Ureter (tissue), 1 donor: Measurements from ENCODE around the gene CCDC175. TPM values are rescaled to one million over a fixed set of nuclear protein-coding genes. Genes with fewer than 3 reads are reported as not detected.

ENCODE experiments used
- DNase-seq: peaks from one replicate; pipeline ENCODE4 v3.0.0-alpha.2; 2020; ENCODE audit warnings: low spot score
- total RNA-seq: library from RNA; stranded (reverse); gene quantifications from one replicate; pipeline ENCODE4 v1.2.4, GENCODE V29; 2023
- donor health status: DM: yes; HTN: yes; CAD: no.

Gene CCDC175
- total RNA-seq, 1 donor from 2014 or later = not detected

DNA sequence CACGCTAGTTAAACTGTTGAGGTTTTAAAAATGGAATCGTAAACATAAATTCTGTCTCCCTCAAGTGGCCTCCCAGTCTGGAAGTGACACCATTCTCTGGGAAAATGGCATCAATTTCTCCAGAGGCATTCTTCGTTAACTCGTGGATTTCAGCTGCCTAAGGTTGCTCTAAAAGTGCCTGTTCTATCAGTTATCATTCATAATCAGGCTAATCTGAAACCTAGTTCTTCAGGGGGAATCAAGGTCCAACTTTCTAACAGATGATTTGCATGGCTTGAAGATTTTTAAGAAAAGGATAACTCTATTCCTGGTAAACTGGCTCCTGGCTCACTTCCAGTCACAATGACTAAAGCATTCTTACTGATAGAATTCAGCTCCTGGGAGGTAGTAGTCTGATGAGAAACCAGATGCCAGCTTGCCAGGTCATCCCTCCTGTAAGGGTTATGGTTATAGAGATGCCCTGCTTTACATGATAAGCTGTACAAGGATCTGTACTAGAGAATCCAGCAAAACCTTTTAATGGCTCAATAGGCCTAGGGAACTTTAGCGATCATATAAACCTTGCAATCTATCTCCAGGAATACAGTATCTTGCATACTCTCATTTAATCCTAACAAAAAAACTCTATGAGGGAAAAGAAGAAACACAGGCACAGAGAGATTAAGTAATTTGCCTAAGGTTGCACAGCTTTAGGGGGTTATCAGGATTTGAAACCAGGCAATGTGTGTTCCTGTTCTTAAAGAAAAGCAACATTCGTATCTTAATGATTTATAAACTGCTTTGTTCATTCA lies 93.9 kb downstream of the CCDC175 start:
- no peak for DNase-seq

DNA sequence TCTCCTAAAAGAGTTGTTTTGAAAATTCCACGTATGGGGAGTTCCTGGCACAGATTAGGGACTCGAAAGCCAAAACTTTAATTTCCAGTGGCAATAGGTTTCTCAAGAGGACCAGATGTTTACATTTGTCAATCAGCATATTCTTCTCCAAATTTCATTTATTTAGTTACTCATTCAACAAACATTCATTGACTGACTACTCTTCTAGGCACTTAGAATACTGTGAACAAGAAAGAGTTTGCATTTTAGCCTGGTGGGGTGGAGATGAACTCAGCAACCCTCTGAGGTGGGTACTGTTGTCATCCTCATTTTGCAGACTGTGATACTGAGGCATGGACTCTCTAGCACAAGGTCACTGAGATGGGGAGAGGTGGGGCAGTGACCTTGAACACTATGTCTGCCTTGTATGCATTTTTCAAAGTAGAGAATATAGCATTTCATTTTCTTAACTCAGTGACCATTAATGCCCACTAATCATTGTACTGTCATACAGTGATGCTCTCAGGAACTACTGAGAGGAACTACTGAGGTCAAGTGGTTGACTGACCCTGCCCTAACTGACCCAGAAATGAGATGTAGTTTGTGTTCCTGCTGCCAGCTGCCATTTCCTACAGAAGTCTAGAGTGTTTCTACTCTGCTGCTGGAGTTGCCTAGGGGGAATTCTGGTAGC lies 94.6 kb downstream of the CCDC175 start:
- no peak for DNase-seq

DNA sequence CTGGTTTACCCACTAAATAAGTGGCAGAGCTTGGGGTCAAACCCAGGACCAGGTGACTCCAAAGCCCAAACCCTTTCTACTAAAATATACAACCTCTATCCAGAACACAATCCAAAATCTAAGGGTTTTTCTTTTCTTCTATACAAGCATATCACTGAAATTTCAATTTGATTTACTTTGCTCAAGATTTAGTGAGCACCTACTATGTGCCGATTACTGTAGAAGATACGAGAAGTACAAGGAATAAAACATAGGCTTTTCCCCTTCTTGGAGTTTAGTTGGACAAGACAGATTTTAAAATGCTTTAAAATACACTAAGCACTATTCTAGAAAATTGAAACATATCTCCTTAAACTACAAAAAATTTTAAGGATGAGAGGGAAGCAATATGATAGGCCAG lies 95.2 kb downstream of the CCDC175 start:
- no peak for DNase-seq

DNA sequence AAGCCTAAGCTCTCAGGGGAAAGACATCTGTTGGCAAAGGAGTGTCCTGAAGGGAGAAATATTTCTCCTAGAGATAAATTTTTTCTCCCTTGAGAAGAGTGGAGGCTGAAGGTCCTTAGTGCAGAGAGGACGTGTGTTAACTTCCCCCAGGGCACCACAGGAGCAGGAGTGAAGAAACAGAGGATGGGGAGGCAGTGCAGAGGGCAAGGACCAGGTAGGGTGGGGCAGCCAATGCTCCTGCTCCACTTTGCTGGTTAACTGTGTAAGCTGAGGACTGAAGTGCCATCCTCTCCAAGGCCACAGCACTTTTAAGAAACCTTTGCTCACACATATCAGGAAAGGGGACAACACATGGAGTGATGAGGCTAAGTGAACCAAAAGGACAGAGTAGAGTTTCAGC lies 96.4 kb downstream of the CCDC175 start:
- DNase-seq = no peak

DNA sequence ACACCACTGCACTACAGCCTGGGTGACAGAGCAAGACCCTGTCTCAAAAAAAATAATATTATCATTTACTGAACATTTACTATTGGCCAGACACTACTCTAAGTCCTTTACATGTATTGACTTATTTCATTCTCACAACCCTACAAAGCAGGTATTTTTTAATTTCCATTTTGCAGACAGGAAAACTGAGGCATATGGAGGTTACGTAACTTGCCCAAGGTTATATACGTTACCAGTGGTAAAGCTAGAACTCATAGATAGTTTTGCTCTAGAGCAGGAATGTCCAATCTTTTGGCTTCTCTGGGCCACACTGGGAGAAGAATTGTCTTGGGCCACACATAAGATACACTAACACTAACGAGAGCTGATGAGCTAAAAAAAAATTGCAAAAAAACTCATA lies 98.1 kb downstream of the CCDC175 start:
- no peak for DNase-seq

DNA sequence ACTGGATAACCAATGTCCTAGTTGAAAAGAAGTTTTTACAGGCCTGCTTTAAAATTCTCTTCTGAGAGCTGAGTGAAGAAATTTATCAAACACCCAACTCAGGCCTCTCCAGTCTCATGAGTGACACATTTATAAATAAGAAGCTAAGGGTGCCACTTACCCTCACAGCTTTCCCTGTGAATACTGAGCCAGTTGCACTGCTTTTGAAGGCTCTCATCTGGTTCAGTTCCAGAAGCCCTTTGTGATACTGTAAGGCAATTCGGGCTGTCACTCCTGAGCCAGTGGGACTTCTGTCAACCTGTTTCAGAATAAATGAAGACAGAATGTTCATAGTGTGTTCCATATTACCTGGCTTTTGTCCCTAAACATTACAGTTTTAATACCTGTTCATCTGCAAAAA lies 100.9 kb downstream of the CCDC175 start:
- DNase-seq = no peak

DNA sequence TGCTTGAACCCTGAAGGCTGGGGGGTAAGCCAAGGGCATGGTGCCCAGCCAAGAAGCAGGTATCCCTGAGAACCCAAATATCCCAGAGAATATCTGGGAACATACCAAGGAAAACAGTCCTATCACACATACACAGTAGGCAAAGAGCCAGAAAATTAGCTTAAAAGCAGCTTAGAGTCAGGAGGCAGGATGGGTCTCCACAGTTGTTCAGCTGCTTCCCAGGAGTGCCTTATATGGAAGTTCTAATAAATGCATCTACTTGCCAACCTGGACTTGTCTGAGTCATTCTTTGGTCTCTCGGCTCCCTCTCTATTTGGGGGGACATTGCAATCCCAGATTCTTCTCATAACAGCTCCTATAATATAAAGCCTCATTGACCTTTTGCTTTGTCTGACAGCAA lies 102.4 kb downstream of the CCDC175 start:
- DNase-seq = no peak

DNA sequence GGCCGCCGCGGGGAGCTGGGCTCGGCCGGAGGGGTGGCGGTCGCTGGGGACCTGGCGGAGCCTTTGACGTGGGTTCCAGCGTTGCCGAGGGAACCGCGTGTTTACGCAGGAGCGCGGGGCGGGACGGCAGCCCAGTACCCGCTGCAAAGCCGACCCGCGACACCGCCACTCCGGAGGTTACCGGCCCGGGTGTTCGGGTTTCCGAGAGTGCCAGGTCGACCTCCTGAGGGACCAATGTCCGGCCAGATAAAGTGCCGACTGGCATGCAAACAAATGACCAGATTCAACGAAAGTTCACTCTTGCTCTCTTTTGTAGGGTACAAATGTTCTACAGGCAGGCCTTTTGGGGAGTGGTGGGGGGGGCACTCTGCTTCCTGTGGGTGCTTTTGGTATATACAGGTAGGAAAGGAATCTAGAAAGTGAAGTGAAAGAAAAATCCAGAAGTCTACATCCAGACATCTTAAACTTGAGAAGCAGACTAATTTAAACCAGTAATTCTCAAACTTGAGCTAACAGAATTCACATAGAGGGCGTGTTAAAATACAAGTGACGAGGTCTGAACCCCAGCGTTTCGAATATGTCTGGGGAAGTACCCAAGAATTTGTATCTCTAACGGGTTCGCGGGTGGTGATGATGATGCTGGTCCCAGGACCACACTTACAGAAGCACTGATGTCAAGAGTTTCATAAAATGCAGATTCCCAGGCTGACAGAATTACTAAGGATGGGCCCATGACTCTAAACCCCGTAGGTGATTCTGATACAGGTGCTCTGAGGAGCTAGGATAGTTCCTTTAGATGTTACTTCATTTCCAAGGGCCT lies 111.1 kb downstream of the CCDC175 start, which contains the start of gene GPR135:
Gene GPR135 (minus strand): TSS at position 65 of the 820 bp plus-strand sequence. CDS start 154 bp downstream, outside the sequence.
- peak; percentile 50 for DNase-seq

DNA sequence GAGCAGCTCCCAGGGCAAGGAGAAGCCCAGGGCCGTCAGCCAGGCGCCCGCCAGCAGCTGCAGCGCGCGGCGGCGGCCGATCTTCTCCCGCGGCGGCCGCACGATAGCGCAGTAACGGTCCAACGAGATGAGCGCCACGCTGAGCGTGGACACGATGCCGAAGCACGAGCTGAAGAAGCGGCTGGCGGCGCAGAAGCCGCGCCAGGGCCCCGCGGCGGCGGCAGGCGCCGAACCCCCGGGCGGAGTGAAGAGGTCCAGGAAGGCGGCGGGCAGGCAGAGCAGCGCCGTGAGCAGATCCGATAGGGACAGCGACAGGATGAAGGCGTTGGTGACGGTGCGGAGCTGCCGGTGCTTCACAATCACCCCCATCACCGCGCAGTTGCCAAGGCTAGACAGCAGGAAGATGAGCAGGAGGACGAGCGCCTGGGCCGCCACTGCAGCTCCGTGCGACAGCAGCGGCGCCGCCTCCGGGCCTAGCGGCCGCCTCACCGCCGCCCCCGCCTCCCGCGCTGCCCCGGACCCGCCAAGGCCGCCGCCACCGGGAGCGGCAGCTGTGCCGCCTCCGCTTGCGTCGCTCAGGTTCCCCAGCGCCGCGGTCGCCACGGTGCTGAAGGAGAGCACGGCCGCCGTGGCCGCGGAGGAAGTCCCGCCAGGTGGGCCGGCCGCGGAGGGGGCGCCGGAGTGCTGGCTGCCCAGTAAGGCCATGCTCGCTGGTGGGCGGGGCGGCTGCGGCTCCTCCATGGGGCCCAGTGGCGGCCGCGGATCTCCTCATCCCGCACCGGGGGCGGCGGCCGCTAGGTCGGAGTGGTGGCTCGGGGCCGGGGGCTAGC lies 111.9 kb downstream of the CCDC175 start:
- DNase-seq = peak; percentile 60

DNA sequence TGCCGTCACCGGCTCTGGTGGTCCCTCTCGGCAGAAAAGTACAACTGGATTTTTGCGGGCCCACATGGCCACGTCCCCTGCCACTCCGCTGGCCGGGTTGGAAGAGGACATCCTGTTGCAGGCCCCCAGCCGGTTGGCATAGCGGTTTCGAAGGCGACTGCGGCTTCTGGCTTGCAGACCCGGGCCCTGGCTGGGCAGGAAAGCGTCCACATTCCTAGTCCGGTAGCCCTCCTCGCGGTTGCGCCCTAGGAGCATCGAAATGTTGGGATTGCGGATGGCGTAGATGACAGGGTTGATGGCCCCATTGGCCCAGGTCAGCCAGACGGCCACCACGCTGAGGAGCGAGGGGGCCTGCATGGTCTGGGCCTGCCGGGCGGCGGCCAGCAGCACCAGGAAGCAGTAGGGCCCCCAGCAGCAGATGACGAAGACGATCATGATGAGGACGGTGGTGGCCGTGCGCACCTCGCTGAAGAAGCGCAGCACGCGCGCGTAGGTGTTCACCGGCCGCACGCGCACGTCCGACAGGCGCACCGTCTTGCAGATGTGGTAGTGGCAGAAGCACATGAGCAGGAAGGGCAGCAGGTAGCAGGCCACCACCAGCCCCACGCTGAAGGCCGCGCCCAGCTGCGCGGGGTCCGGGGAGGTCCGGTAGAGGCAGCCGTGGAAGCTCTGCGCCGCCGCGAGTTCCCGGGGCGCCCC lies 112.7 kb downstream of the CCDC175 start:
- DNase-seq = no peak

DNA sequence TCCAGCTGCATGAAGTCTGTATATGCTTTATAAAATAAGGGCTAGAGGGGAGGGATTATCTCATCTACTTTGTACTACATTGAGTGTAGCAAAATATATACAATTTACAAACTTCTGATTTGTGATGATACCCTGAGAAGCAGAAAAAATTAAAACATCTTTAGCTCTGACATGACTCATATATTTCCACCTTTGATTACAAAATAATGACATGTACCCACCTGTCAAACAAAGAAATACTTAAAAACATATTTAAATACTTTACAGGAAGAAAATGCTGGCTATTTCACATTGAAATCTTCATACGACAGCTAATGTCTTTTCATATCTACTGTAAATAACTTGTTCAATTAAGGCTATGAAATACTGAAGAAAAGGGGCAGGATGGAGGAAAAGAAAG lies 114.7 kb downstream of the CCDC175 start:
- no peak for DNase-seq

DNA sequence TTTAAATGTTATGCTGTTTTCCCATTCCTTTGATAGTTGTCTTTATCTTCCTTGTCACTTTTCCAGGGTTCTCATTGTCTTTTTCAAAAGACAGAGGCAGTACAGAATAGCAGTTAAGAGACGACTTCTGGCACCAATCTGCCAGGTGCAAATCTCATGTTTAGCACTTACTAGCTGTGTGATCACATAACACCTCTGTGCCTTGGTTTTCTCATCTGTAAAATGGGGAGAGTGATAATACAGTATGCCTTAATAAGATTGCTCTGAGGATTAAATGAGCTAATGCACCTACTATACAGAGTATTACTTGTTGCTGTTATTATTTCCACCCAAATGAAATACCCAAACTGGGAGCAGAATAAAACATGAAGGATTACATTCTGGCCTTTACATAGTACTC lies 116.2 kb downstream of the CCDC175 start:
- no peak for DNase-seq

DNA sequence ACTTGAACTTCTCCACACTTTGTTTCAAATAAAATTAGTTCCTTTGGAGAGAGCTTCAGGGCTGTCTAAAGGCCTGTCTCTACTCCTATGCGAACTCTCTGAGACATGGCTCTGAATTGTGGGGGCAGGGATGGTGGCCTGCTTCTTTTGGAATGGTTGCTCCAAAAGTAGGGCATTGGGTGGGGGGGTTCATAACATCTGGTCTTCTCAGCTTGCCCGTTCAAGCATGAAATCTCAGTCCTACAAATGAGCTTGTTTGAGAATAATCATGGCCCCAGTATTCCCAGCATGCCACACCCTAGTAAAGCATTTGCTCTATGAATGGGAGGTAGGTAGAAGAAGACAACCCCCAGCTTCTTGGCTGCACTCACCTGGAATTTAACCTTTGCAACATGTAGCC lies 118.1 kb downstream of the CCDC175 start:
- no peak for DNase-seq

DNA sequence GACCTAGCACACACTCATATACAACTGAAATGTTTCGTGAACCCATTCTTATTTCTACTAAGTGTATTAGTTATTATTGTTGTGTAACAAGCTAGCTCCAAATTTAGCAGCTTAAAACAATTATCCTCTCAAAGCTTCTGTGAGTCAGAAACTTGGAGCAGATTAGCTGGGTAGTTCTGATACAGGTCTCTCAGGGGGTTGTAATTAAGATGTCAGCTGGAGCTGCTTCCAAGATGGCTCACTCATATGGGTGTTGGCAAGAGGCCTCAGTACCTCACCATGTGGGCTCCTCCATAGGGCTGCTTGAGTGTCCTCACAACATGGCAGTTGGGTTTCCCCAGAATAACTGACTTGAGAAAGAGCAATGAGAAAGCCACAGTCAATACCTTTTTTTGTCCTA lies 121.2 kb downstream of the CCDC175 start:
- no peak for DNase-seq

Other genes with a start within 250 kb of the CCDC175 start
- gene GPR135, start 111.4 kb downstream of the CCDC175 start, total RNA-seq = 6.5 TPM
- 31.3 TPM for gene L3HYPDH, start 92.4 kb downstream of the CCDC175 start, total RNA-seq
- gene JKAMP, start 92.3 kb downstream of the CCDC175 start, total RNA-seq = 29.5 TPM